Measurements from ENCODE around the gene LDHA. TPM values are rescaled to one million over a fixed set of nuclear protein-coding genes. Genes with fewer than 3 reads are reported as not detected.

The LDHA gene
- total RNA-seq: 100 to 1,000 TPM; 879 to 948 TPM

DNA sequence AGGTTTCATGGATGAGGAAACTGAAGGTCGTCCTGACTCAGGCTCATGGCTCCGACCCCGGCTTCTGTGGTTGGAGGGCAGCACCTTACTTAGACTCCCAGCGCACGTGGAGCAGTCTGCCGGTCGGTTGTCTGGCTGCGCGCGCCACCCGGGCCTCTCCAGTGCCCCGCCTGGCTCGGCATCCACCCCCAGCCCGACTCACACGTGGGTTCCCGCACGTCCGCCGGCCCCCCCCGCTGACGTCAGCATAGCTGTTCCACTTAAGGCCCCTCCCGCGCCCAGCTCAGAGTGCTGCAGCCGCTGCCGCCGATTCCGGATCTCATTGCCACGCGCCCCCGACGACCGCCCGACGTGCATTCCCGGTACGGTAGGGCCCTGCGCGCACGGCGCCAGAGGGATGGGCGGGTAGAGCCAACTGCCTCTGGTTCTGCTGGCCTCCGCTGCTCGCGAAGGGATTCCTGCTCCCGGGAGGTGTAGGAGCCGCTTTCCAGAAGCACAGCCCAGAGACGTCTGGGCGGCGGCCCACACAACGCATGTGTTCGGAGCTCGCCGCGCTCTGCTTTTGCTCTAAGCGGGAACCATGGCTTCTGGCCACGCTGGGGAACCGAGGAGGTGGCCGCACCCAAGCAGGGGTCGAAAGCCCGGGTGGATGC, at the start of gene LDHA:
Gene LDHA, plus strand, starts transcription at position 289 of the 653 bp plus-strand sequence. CDS start 2,280 bp downstream, outside the sequence.
- ChIA-PET CTCF (interaction anchor here (0.8 to 2.2 kb wide), 7 partner anchors 10 to 279 kb away, joined by 3 to 10 read pairs (median 3); no protein-coding TSS in a partner anchor), POLR2A (interaction anchor here (0.6 to 2.5 kb wide), 5 partner anchors 10 to 107 kb away, joined by 3 to 35 read pairs (median 7); partner anchors contain the start of genes GTF2H1 and HPS5)
- no peaks in the 10 kb centered on the region for H3K27me3 Mint-ChIP-seq
- DNase-seq: peak; percentile 98
- peak within 1 kb of the TSS; percentile 99 for H3K4me3 Mint-ChIP-seq
- H3K4me1 Mint-ChIP-seq: peaks cover 50% of the 10 kb centered on the region
- H3K27ac Mint-ChIP-seq: peak within 1 kb of the TSS; percentile 98
- peaks cover 47% of the 10 kb centered on the region for H3K36me3 Mint-ChIP-seq (ENCODE audit: low read depth)
- no peaks in the 10 kb centered on the region for H3K9me3 Mint-ChIP-seq

DNA sequence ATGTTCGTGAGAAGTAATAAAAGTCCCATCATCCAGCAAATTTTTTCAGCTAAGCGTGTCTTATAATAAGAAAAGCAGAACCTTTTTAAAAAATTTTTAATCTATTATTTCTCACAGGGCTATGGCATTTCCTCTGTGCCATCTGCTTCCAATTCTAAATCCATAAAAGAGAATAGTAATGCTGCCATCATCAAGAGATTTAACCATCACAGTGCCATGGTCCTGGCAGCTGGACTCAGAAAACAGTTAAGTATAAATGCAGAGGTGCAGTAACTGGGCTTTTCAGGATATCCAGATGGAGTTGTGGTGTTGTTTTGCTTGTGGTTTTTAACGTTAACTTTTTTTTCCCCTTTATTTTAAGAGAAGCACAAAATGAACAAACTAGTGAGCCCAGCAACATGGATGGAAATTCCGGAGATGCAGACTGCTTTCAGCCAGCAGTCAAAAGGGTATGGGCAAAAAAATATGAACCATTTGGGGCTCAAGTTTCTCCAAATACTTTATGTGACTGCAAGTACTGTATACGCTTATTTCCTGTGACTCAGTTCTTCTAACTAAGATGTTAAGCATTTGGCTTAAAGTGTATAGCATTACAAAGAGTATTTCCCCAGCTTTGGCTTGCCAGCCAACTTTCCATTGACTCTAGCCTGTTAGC, 46.8 kb upstream of the LDHA start:
- DNase-seq: no peak
- Mint-ChIP-seq H3K27ac (peak overlapping the region; percentile 82), H3K9me3 (no peaks in the 10 kb centered on the region), H3K36me3 (ENCODE audit: low read depth) (peaks cover 48% of the 10 kb centered on the region), H3K4me1 (peaks cover 22% of the 10 kb centered on the region), H3K27me3 (no peaks in the 10 kb centered on the region), H3K4me3 (peak overlapping the region; percentile 43)
- ChIA-PET POLR2A (interaction anchor here (1.4 kb wide), 1 partner anchor 47 kb away, joined by 3 read pairs; the partner anchor contains the start of gene LDHA), CTCF (interaction anchor here (1.2 kb wide), 1 partner anchor 48 kb away, joined by 3 read pairs; no protein-coding TSS in a partner anchor)

DNA sequence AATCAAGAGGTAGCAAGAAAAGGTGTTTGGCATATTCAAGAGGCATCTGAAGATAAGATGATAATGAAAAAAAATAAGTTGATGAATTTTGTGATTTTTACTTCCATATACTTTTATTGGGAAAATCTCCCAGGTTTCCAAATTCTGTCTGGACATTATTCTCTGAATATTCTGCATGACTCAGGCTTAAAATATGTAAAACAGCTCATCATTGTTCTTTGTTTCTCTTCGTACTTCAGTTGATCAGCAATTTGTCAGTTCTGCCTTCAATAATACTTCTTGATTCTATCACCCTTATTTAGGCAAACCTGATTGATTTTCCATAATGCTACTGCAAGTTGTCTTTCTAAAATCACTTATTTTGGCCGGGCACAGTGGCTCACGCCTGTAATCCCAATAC, 41.8 kb upstream of the LDHA start:
- CTCF ChIA-PET: interaction anchor here (0.7 to 1.7 kb wide), 2 partner anchors 8 to 13 kb away, joined by 3 to 4 read pairs; no protein-coding TSS in a partner anchor

DNA sequence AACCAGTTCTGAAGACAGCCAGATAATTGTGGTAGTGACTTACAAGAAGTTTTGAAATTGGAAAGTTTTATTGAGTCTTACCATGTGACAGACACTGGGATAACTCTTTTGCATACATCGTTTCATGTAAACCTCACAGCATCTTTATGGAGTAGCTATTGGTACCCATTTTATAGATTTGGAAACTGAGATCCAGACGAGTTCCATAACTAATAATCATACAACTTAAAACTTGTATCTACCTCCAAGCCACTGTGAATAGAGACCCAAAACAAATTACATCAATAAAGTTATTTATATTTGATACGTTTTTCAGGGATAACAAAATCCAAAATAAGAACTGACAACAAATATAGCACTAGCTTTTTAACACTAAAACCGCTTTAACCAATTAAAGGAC, 35.7 kb upstream of the LDHA start:
- Mint-ChIP-seq H3K4me3 (no peak overlapping the region), H3K4me1 (no peaks in the 10 kb centered on the region), H3K36me3 (ENCODE audit: low read depth) (peaks cover 49% of the 10 kb centered on the region), H3K9me3 (no peaks in the 10 kb centered on the region), H3K27ac (no peak overlapping the region), H3K27me3 (no peaks in the 10 kb centered on the region)
- CTCF ChIA-PET: interaction anchor here (0.6 to 1.2 kb wide), 5 partner anchors 10 to 362 kb away, joined by 3 to 7 read pairs (median 3); partner anchors contain the start of gene HPS5
- DNase-seq: no peak
- POLR2A ChIA-PET: no interaction called here

More for the DNA sequence above, 41.8 kb upstream of the LDHA start:
- Mint-ChIP-seq H3K4me1 (peaks cover 10% of the 10 kb centered on the region), H3K4me3 (no peak overlapping the region), H3K27me3 (no peaks in the 10 kb centered on the region), H3K9me3 (no peaks in the 10 kb centered on the region), H3K27ac (no peak overlapping the region), H3K36me3 (ENCODE audit: low read depth) (peaks cover 62% of the 10 kb centered on the region)
- POLR2A ChIA-PET: no interaction called here
- DNase-seq: no peak

DNA sequence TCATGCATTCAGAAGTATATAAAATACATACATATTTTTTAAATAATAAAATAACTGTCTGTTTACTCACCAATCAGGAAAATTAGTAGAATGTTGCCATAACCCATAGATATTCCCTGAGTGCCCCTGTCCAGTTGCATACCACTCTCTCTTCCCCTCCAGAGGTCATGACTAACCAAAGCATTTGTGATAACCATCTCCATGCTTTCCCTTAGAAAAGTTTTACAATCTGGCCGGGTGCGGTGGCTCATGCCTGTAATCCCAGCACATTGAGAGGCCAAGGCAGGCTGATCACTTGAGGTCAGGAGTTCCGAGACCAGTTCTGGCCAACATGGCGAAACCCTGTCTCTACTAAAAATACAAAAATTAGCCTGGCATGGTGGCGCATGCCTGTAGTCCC, 33.2 kb upstream of the LDHA start:
- ChIA-PET POLR2A (no interaction called here), CTCF (no interaction called here)
- no peak for DNase-seq
- no peak overlapping the region for H3K27ac Mint-ChIP-seq
- H3K9me3 Mint-ChIP-seq: no peaks in the 10 kb centered on the region
- H3K4me1 Mint-ChIP-seq: peaks cover 4% of the 10 kb centered on the region
- H3K4me3 Mint-ChIP-seq: no peak overlapping the region
- H3K27me3 Mint-ChIP-seq: no peaks in the 10 kb centered on the region
- peaks cover 50% of the 10 kb centered on the region for H3K36me3 Mint-ChIP-seq (ENCODE audit: low read depth)

DNA sequence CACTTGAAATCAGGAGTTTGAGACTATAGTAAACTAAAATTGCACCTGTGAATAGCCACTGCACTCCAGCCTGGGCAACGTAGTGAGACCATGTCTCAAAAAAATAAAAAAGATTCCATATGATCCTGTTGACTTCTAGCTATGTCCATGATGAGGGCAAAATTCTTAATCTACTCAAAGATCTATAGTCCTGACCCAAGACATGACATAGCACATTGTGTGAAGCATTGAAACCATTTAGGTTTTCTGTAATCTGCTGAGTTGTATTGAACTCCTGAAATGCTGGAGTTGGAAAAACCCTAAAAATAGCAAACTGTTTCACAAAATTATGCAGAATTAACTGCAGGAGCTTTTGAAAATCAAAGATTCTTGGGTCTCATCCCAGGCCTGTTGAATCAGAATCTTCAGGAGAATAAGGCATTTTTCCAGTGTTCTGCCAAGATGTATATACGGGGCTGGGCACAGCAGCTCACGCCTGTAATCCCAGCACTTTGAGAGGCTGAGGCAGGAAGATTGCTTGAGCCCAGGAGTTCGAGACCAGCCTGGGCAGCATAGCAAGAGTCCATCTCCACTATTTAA, 29.8 kb upstream of the LDHA start:
- POLR2A ChIA-PET: no interaction called here
- DNase-seq: no peak
- no peaks in the 10 kb centered on the region for H3K9me3 Mint-ChIP-seq
- H3K4me3 Mint-ChIP-seq: no peak overlapping the region
- CTCF ChIA-PET: interaction anchor here (0.6 to 1.6 kb wide), 3 partner anchors 13 to 201 kb away, joined by 3 to 5 read pairs (median 4); no protein-coding TSS in a partner anchor
- no peaks in the 10 kb centered on the region for H3K27me3 Mint-ChIP-seq
- H3K36me3 Mint-ChIP-seq (ENCODE audit: low read depth): peaks cover 44% of the 10 kb centered on the region
- H3K4me1 Mint-ChIP-seq: peaks cover 16% of the 10 kb centered on the region
- H3K27ac Mint-ChIP-seq: peak overlapping the region; percentile 25

DNA sequence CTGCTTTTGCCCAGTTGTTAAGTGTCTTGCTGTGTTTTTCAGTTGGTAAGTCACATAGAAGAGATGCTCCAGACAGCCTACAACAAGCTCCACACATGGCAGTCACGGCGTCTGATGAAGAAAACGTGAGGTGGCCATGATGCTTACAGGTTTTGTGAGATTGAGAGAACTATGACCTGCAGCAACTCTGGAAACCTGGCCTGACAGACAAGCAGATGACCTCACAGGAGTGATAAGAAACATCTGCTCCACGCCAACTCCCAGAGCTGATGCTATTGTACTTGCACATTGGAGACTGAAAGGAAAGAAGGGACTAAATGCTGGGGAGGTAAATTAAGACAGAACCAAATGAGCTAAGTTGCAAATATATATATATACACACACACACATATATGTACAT, 28.6 kb upstream of the LDHA start:
- POLR2A ChIA-PET: no interaction called here
- peaks cover 47% of the 10 kb centered on the region for H3K36me3 Mint-ChIP-seq (ENCODE audit: low read depth)
- H3K27me3 Mint-ChIP-seq: no peaks in the 10 kb centered on the region
- CTCF ChIA-PET: interaction anchor here (1.0 to 1.6 kb wide), 2 partner anchors 21 to 122 kb away, joined by 3 to 5 read pairs; no protein-coding TSS in a partner anchor
- no peak overlapping the region for H3K4me3 Mint-ChIP-seq
- DNase-seq: no peak
- no peaks in the 10 kb centered on the region for H3K9me3 Mint-ChIP-seq
- H3K4me1 Mint-ChIP-seq: peaks cover 19% of the 10 kb centered on the region
- H3K27ac Mint-ChIP-seq: peak overlapping the region; percentile 20

DNA sequence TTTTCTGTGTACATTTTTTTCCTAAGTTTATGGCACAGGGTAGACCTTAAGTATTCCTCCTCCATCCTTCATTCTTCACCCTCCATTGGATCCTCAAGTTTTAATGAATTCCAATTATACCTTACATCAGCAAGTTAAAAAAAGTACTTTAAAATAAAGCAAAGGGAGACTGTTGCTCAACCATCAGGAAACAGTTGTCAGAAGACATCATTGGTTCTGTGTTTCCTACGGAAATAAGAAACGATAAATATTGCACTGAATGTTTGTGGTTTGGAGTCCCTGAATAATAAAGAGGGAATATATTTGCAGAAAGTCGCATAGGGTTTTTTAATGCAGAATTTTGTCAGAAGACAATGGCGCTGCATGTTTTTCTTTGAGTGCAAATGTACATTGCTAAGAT, 28.1 kb upstream of the LDHA start:
- no peak for DNase-seq
- ChIA-PET POLR2A (no interaction called here), CTCF (interaction anchor here (0.6 to 1.0 kb wide), 2 partner anchors 22 to 301 kb away, joined by 3 read pairs; no protein-coding TSS in a partner anchor)
- H3K36me3 Mint-ChIP-seq (ENCODE audit: low read depth): peaks cover 45% of the 10 kb centered on the region
- H3K27ac Mint-ChIP-seq: no peak overlapping the region
- peaks cover 19% of the 10 kb centered on the region for H3K4me1 Mint-ChIP-seq
- H3K27me3 Mint-ChIP-seq: no peaks in the 10 kb centered on the region
- no peak overlapping the region for H3K4me3 Mint-ChIP-seq
- no peaks in the 10 kb centered on the region for H3K9me3 Mint-ChIP-seq

DNA sequence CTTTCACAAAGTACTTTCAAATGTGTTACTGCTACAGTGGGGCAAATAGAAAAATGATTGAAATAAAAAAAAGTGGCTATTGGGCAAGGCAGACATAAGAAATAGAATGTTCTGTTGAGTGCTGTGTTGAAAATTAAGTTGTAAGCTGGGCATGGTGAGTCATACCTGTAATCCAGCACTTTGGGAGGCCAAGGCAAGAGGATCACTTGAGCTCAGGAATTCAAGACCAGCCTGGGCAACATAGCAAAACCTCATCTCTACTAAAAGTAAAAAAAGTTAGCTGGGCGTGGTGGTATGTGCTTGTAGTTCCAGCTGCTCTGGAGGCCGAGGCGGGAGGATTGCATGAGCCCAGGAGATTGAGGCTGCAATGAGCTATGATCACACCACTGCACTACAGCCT, 26.9 kb upstream of the LDHA start:
- POLR2A ChIA-PET: interaction anchor here (1.1 kb wide), 1 partner anchor 17 kb away, joined by 3 read pairs; no protein-coding TSS in a partner anchor
- H3K9me3 Mint-ChIP-seq: no peaks in the 10 kb centered on the region
- no peak overlapping the region for H3K27ac Mint-ChIP-seq
- no peaks in the 10 kb centered on the region for H3K27me3 Mint-ChIP-seq
- no peak for DNase-seq
- peaks cover 44% of the 10 kb centered on the region for H3K36me3 Mint-ChIP-seq (ENCODE audit: low read depth)
- no peak overlapping the region for H3K4me3 Mint-ChIP-seq
- CTCF ChIA-PET: interaction anchor here (0.9 to 1.2 kb wide), 3 partner anchors 16 to 123 kb away, joined by 3 to 4 read pairs (median 4); no protein-coding TSS in a partner anchor
- peaks cover 19% of the 10 kb centered on the region for H3K4me1 Mint-ChIP-seq

DNA sequence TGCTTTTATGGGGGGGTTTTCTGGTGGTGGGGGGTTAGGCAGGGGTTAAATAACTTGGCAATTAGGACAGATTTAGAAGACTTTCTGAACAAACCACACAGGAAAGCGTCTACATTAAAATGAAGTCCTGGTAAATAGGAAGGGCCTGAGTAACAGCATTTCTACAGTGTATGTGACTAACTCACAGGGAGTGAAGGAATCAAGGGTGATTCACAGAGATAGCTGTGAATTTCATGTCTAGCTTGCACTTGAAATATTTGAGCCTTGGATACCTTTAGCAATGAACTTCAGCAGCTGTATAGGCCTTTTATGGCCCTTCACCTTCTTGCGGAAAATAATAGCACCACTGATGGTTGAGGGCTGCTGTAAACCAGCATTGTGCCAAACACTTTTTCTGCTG, 26.1 kb upstream of the LDHA start:
- peaks cover 43% of the 10 kb centered on the region for H3K36me3 Mint-ChIP-seq (ENCODE audit: low read depth)
- ChIA-PET CTCF (interaction anchor here (0.6 to 1.8 kb wide), 5 partner anchors 10 to 124 kb away, joined by 3 to 7 read pairs (median 3); no protein-coding TSS in a partner anchor), POLR2A (no interaction called here)

DNA sequence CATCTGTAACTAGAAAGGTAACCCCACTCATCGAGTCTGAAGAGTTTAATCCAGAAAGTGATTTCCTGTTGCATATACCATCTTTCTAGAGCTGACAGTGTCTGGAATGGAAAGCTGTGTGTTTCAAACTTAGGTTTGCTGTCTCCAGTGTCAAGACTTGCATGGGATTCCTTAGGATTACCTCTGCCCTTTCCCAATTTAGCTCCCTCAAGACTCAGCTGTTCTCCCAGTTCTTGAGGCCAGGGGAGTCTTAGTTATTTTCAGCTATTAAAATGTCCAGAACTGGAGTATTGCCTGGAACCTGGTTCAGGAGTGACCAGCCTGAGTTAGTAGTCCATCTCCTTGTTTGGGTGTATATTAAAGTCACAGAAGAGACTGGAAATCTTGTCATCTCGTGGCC, 25.0 kb upstream of the LDHA start:
- DNase-seq: no peak
- Mint-ChIP-seq H3K27ac (no peak overlapping the region), H3K36me3 (ENCODE audit: low read depth) (peaks cover 33% of the 10 kb centered on the region), H3K9me3 (no peaks in the 10 kb centered on the region), H3K4me1 (peaks cover 19% of the 10 kb centered on the region), H3K4me3 (no peak overlapping the region), H3K27me3 (no peaks in the 10 kb centered on the region)
- ChIA-PET POLR2A (no interaction called here), CTCF (interaction anchor here (1.3 to 1.8 kb wide), 2 partner anchors 11 to 53 kb away, joined by 3 to 7 read pairs; no protein-coding TSS in a partner anchor)

More for the DNA sequence above, 26.1 kb upstream of the LDHA start:
- H3K27me3 Mint-ChIP-seq: no peaks in the 10 kb centered on the region
- no peak overlapping the region for H3K27ac Mint-ChIP-seq
- no peak overlapping the region for H3K4me3 Mint-ChIP-seq
- no peak for DNase-seq
- H3K9me3 Mint-ChIP-seq: no peaks in the 10 kb centered on the region
- H3K4me1 Mint-ChIP-seq: peaks cover 19% of the 10 kb centered on the region

DNA sequence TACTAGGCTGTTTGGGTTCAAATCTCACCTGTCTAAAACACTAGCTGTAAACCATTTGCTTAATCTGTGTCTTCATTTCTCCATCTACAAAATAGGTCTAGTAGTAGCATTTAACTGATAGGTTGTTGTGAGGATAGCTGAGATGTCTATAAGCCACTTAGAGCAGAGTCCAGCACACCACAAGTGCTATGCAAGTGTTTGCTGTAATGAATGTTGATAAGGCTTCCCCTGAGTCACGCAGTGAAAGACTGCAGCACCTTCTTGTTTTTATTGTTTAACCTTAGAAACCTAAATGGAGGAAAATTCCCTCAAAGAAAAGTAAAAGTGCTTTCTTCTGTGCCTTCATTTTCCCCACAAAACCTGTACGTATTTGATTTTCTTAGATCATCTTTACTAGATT, 23.1 kb upstream of the LDHA start:
- CTCF ChIA-PET: interaction anchor here (0.6 to 0.9 kb wide), 4 partner anchors 8 to 35 kb away, joined by 3 read pairs; no protein-coding TSS in a partner anchor
- no peaks in the 10 kb centered on the region for H3K9me3 Mint-ChIP-seq
- H3K4me3 Mint-ChIP-seq: no peak overlapping the region
- POLR2A ChIA-PET: interaction anchor here (0.6 kb wide), 1 partner anchor 19 kb away, joined by 3 read pairs; no protein-coding TSS in a partner anchor
- H3K36me3 Mint-ChIP-seq (ENCODE audit: low read depth): peaks cover 21% of the 10 kb centered on the region
- DNase-seq: no peak
- H3K27ac Mint-ChIP-seq: no peak overlapping the region
- no peaks in the 10 kb centered on the region for H3K27me3 Mint-ChIP-seq
- peaks cover 14% of the 10 kb centered on the region for H3K4me1 Mint-ChIP-seq

Data from activated CD4-positive, alpha-beta T cell treated with anti-CD3 and anti-CD28 coated beads, Interleukin-2, amount 10 ng/mL, durations not matched to agents 7 days and 5 days (primary cell).